Measurements from ENCODE around the gene FEV.

- TF ChIP-seq CTCF (IDR thresholded peaks at IDR 0.05) (peak in 4 of 6 experiments; percentile 28 to 67 (median 51)), POLR2A (IDR thresholded peaks at IDR 0.05) (no peak)
Observed at GRCh38 chr2:219002395-219003266, 17.6 kb upstream of the FEV start.

All from esophagus squamous epithelium (tissue), 4 donors.